Ovary (tissue), 9 donors: ENCODE data around the gene AK9. TPM values are rescaled to one million over a fixed set of nuclear protein-coding genes. Genes with fewer than 3 reads are reported as not detected.

Experiments used
- DNase-seq, 5 donors: peaks; one replicate each; pipeline ENCODE4 v3.0.0-alpha.2; 2019 to 2020
- H3K27ac ChIP-seq, 2 donors: fragments of 200-600 bp; one replicate each; pipeline versions ENCODE4 v1.5.1 to v1.8.0; 2019 to 2022
- H3K27me3 ChIP-seq: fragments of 200-600 bp; one replicate; pipeline ENCODE4 v1.8.0; 2022
- H3K36me3 ChIP-seq: fragments of 200-600 bp; sonication (generic); one replicate; pipeline ENCODE4 v1.5.1; 2019
- H3K4me1 ChIP-seq: one replicate; pipeline ENCODE4 v1.8.1; 2013; ENCODE audit warnings: mild to moderate bottlenecking, moderate library complexity; ENCODE audit not compliant: insufficient read depth
- H3K4me3 ChIP-seq: fragments of 200-600 bp; sonication (generic); one replicate; pipeline ENCODE4 v1.5.1; 2017
- H3K9me3 ChIP-seq, 2 donors: fragments of 200-600 bp in 1 of 2; sonication (generic) in 1 of 2; one replicate each; pipeline versions ENCODE4 v1.5.1 to v1.8.1; 2013 to 2019; ENCODE audit warnings: mild to moderate bottlenecking in 1 of 2, moderate library complexity in 1 of 2
- EP300 ChIP-seq: sonication (generic); formaldehyde crosslinking; IDR thresholded peaks from one replicate; pipeline ENCODE4 v1.6.1; 2017; ENCODE audit warnings: antibody characterized with exemption
- POLR2A ChIP-seq: fragments of 450-650 bp; IDR thresholded peaks from one replicate; pipeline ENCODE4 v1.6.1; 2017; ENCODE audit warnings: antibody characterized with exemption, mild to moderate bottlenecking, moderate library complexity
- WGBS, 3 donors: extraction: QIAGEN DNeasy Blood & Tissue Kit in 1 of 3; methylation state at CpG; one replicate each; pipeline versions ENCODE4 v1.1.5 to v1.1.7; 2013 to 2017; 5-methylcytosine and 5-hydroxymethylcytosine counted together
- intact Hi-C, 4 donors: fragments of 100-400 bp; cut with DNase I; formaldehyde crosslinking; loops; one replicate each; pipeline versions ENCODE4 v1.11.0 to v1.15.1; 2022 to 2023
- polyA plus RNA-seq, 2 donors: library from polyadenylated mRNA; stranded (reverse); fragments of 200-250 nt in 1 of 2; fragments of 350-450 nt in 1 of 2; fragmentation: Illumina TruSeq in 1 of 2; extraction: RNeasy Lipid Tissue Mini Kit (QIAGEN cat#74804) in 1 of 2; gene quantifications; one replicate each; pipeline ENCODE4 v1.2.3, GENCODE V29; 2013 to 2014
- total RNA-seq, 7 donors: library from RNA; depleted of rRNA in 2 of 7; stranded (reverse); fragments of >200 nt in 2 of 7; fragmentation: NEBNext Ultra II Directional in 3 of 7; extraction: Animal tissue kit (Norgen Biotek cat#: 25700) in 3 of 7; gene quantifications; one replicate each; pipeline versions ENCODE4 v1.1.0 to v1.2.4, GENCODE V29; 2016 to 2023
- TF ChIP-seq, protein P1 (sequence below), 3 donors: fragments of 450-650 bp in 2 of 3; fragments of 200-600 bp in 1 of 3; IDR thresholded peaks; one replicate each; pipeline versions ENCODE4 v1.5.1 to v1.8.0; 2016 to 2022; ENCODE audit warnings: antibody characterized with exemption in 3 of 3, mild to moderate bottlenecking in 1 of 3
- donor health status: DM: no; HTN: no; CAD: no; lungs with moderate emphysema.
- donor health status: DM: no; HTN: no; CAD: no.
- donor health status: Bipolar disorder and iron deficiency.
- donor health status: DM: yes; HTN: yes; CAD: no.
- donor health status: DM: no; HTN: no; CAD: no.
- donor health status: DM: yes; HTN: yes; CAD: no.

The AK9 gene
- total and polyA plus RNA-seq, 9 donors, result 2.9 to 17.5 (median 9.2) TPM

DNA sequence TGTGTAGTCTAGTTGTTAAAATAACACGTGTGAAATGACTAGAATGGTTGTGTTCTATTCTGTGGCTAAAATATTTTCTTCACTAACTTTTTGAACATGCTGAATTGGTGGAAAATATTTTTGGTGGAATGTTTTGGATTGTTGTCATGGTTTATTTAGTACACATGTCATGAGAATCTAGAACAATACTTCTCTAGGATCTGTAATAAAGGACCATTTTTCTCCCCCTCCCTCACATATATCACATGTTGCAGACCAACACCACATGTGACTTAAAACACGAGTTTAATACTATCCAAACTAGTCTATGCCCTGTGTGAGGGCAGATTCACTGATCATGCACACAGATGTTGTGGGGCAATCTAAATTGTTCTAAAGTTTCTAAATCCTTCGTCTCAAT is 29.3 kb upstream of the AK9 start:
- intact Hi-C loops, result no loop called here
- H3K36me3 ChIP-seq, result no peaks in the 10 kb centered on the region
- no peak overlapping the region for H3K4me3 ChIP-seq
- no peaks in the 10 kb centered on the region for H3K4me1 ChIP-seq
- DNase-seq, result no peak
- H3K27me3 ChIP-seq, result no peaks in the 10 kb centered on the region
- H3K27ac ChIP-seq, result no peak overlapping the region
- 45 to 54% (median 50%) methylated on average over 3 of the region's 3 CpGs for WGBS, 3 donors
- no peak for TF ChIP-seq POLR2A
- TF ChIP-seq EP300, result no peak
- TF ChIP-seq, protein P1, sequence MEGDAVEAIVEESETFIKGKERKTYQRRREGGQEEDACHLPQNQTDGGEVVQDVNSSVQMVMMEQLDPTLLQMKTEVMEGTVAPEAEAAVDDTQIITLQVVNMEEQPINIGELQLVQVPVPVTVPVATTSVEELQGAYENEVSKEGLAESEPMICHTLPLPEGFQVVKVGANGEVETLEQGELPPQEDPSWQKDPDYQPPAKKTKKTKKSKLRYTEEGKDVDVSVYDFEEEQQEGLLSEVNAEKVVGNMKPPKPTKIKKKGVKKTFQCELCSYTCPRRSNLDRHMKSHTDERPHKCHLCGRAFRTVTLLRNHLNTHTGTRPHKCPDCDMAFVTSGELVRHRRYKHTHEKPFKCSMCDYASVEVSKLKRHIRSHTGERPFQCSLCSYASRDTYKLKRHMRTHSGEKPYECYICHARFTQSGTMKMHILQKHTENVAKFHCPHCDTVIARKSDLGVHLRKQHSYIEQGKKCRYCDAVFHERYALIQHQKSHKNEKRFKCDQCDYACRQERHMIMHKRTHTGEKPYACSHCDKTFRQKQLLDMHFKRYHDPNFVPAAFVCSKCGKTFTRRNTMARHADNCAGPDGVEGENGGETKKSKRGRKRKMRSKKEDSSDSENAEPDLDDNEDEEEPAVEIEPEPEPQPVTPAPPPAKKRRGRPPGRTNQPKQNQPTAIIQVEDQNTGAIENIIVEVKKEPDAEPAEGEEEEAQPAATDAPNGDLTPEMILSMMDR (IDR thresholded peaks at IDR 0.05), result no peak
- no peaks in the 10 kb centered on the region for H3K9me3 ChIP-seq

DNA sequence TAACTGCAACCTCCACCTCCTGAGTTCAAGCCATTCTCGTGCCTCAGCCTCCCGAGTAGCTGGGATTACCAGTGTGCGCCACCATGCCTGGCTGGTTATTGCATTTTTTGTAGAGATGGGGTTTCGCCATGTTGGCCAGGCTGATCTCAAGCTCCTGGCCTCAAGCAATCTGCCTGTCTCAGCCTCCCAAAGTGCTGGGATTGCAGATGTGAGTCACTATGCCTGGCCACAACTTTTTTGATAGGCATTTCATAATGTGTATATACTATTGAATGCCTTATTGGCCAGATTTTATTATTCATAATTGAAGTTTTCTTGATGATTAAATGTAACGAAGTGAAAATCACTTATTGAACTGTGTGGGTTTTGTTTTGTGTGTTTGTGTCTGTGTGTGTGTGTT is 28.0 kb upstream of the AK9 start:
- no peak for DNase-seq
- TF ChIP-seq, protein P1 (IDR thresholded peaks at IDR 0.05), result no peak
- no peak for TF ChIP-seq EP300
- TF ChIP-seq POLR2A, result no peak
- intact Hi-C loops, result no loop called here
- Histone ChIP-seq H3K4me3 (no peak overlapping the region), H3K9me3 (no peaks in the 10 kb centered on the region), H3K36me3 (no peaks in the 10 kb centered on the region), H3K27me3 (no peaks in the 10 kb centered on the region), H3K4me1 (peaks cover 2% of the 10 kb centered on the region), H3K27ac (no peak overlapping the region)
- WGBS, 3 donors, result 94 to 97% (median 96%) methylated on average over 5 of the region's 5 CpGs

DNA sequence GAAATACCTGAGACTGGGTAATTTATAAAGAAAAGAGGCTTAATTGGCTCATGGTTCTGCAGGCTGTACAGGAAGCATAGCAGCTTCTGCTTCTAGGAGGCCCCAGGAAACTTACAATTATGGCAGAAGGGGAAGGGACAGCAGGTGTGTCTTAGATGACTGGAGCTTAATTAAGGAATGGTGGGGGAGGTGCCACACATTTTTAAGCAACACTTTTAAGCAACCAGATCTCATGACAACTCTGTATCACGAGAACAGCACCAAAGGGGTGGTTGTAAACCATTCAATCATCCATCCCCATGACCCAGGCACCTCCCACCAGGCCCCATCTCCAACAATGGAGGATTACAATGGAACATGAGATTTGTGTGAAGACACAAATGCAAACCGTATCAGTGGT is 27.0 kb upstream of the AK9 start:
- H3K4me1 ChIP-seq, result peaks cover 2% of the 10 kb centered on the region
- no peaks in the 10 kb centered on the region for H3K9me3 ChIP-seq
- TF ChIP-seq EP300, result no peak
- no peak overlapping the region for H3K4me3 ChIP-seq
- H3K27me3 ChIP-seq, result no peaks in the 10 kb centered on the region
- intact Hi-C loops, result no loop called here
- WGBS, 3 donors, result 86 to 88% (median 88%) methylated on average over 2 of the region's 2 CpGs
- H3K36me3 ChIP-seq, result no peaks in the 10 kb centered on the region
- no peak overlapping the region for H3K27ac ChIP-seq
- DNase-seq, result no peak

DNA sequence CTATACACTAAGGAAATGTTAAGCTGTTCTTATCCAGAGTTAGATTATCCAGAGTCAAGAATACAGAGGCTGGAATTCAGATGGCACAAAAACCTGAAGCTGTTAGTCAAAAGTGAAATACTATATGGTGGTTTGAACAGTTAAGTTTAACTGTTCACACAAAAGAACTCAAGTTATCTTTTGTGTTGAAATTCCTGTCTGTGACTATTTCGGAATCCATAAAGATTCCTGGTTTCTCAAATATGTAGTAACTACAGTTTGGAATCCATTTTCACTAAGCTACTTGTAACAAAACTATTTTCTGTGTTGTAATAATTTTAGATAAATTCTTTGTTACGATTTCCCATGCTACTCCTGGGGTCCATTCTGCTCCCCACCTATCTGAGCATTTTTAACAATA is 24.6 kb upstream of the AK9 start:
- Histone ChIP-seq H3K36me3 (no peaks in the 10 kb centered on the region), H3K4me1 (peaks cover 2% of the 10 kb centered on the region), H3K4me3 (no peak overlapping the region), H3K27me3 (no peaks in the 10 kb centered on the region), H3K27ac (no peak overlapping the region), H3K9me3 (no peaks in the 10 kb centered on the region)
- 22 to 54% (median 26%) methylated on average over 2 of the region's 2 CpGs for WGBS, 3 donors
- no peak for DNase-seq
- intact Hi-C loops, result loop anchor here in 1 of 4 donors (2.0 kb wide), 1 partner anchor 317 kb away; no protein-coding TSS in a partner anchor
- TF ChIP-seq POLR2A (no peak), EP300 (no peak)
- TF ChIP-seq, protein P1 (IDR thresholded peaks at IDR 0.05), result no peak

DNA sequence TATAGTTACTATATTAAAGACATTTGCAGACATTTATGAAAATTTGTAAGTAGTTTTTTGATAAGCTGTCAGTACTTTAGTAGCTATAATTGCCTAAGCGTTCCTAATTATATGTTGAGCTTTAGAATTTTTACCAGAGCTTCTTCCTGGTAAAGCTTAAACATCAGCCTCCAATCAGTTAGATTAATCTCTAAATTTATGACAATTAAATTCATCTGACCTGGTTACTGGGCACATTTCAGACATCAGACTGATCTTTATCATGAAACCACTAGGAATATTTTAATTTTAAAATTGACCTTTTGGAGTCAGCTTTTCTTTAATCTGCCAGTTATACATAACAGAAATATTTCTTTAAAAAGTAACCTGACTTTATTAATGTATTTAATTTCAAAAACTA is 23.6 kb upstream of the AK9 start:
- H3K9me3 ChIP-seq, result no peaks in the 10 kb centered on the region
- intact Hi-C loops, result loop anchor here in 2 of 4 donors (2.0 to 5.0 kb wide), 2 partner anchors 318 to 323 kb away; no protein-coding TSS in a partner anchor
- H3K27ac ChIP-seq, result no peak overlapping the region
- TF ChIP-seq POLR2A, result no peak
- no peak for TF ChIP-seq EP300
- TF ChIP-seq, protein P1 (IDR thresholded peaks at IDR 0.05), result no peak
- H3K4me3 ChIP-seq, result no peak overlapping the region
- no peaks in the 10 kb centered on the region for H3K36me3 ChIP-seq
- 88 to 94% (median 92%) methylated on average over 1 of the region's 1 CpG for WGBS, 3 donors
- DNase-seq, result no peak
- H3K4me1 ChIP-seq, result peaks cover 2% of the 10 kb centered on the region
- H3K27me3 ChIP-seq, result no peaks in the 10 kb centered on the region
